C4-2B (cell line): ENCODE results near the gene SEPTIN2.
"Not testable (repeated sequence)": the region's sequence is repeated elsewhere in the genome, so short reads cannot be mapped to it uniquely, and the experiment has no call there.

Source experiments
- CTCF ChIP-seq: fragments of 450-650 bp; conservative IDR thresholded peaks from 2 replicates; pipeline ENCODE4 v1.5.1; 2017; ENCODE audit warnings: mild to moderate bottlenecking
- ZFX ChIP-seq: fragments of 450-650 bp; IDR thresholded peaks from 2 replicates; pipeline ENCODE4 v1.6.1; 2017

- not testable (repeated sequence) for TF ChIP-seq CTCF, ZFX
Observed at GRCh38 chr2:241392753-241393152, 77.0 kb downstream of the SEPTIN2 start.
